Astrocyte of the spinal cord (primary cell): ENCODE measurements around the gene STKLD1.
"Not testable (repeated sequence)": the region's sequence is repeated elsewhere in the genome, so short reads cannot be mapped to it uniquely, and the experiment has no call there.

ENCODE experiments used
- DNase-seq: peaks from one replicate; pipeline ENCODE4 v3.0.0; 2011; ENCODE audit warnings: low read depth, low spot score
- H3K4me3 ChIP-seq: 2 replicates; pipeline ENCODE4 v1.5.1; 2011; ENCODE audit warnings: low read depth, mild to moderate bottlenecking, low read length, moderate library complexity
- CTCF ChIP-seq: IDR thresholded peaks from 2 replicates; pipeline ENCODE4 v1.5.1; 2012; ENCODE audit warnings: low read depth, mild to moderate bottlenecking, low read length, inconsistent platforms
- in situ Hi-C: cut with HindIII; loops from 2 replicates; pipeline ENCODE4 v1.10.0; 2017; ENCODE audit warnings: low sequenced_read_pairs

STKLD1 gene

GRCh38 chr9:133390713-133391112 lies 14.5 kb downstream of the STKLD1 start:
- in situ Hi-C loops = no loop called here
- H3K4me3 ChIP-seq = no peak overlapping the region
- no peak for TF ChIP-seq CTCF
- DNase-seq = no peak

GRCh38 chr9:133391449-133391848 lies 15.3 kb downstream of the STKLD1 start:
- H3K4me3 ChIP-seq, in situ Hi-C loops, DNase-seq: not testable (repeated sequence)

GRCh38 chr9:133392308-133392707 lies 16.1 kb downstream of the STKLD1 start:
- DNase-seq, H3K4me3 ChIP-seq, in situ Hi-C loops: not testable (repeated sequence)

GRCh38 chr9:133393399-133393798 lies 17.2 kb downstream of the STKLD1 start:
- in situ Hi-C loops = no loop called here
- TF ChIP-seq CTCF = no peak
- no peak overlapping the region for H3K4me3 ChIP-seq
- DNase-seq = no peak

- H3K4me3 ChIP-seq = no peak overlapping the region
- no peak for TF ChIP-seq CTCF
- in situ Hi-C loops = no loop called here
- no peak for DNase-seq
Observed at GRCh38 chr9:133394687-133395271, 18.6 kb downstream of the STKLD1 start.

- DNase-seq = peak; percentile 3
Observed at GRCh38 chr9:133396952-133397351, 20.8 kb downstream of the STKLD1 start.

GRCh38 chr9:133397370-133397769 lies 21.2 kb downstream of the STKLD1 start:
- DNase-seq = no peak
- in situ Hi-C loops = no loop called here

More at GRCh38 chr9:133396952-133397351, 20.8 kb downstream of the STKLD1 start:
- H3K4me3 ChIP-seq = no peak overlapping the region
- in situ Hi-C loops = no loop called here
- peak; percentile 46 for TF ChIP-seq CTCF

More at GRCh38 chr9:133397370-133397769, 21.2 kb downstream of the STKLD1 start:
- no peak for TF ChIP-seq CTCF
- no peak overlapping the region for H3K4me3 ChIP-seq
